GM12865 (cell line): ENCODE measurements around the gene SLC39A11.

Experiments
- DNase-seq: peaks from one replicate; pipeline ENCODE4 v3.0.0; 2010; ENCODE audit warnings: low read depth
- H3K4me3 ChIP-seq: 2 replicates; pipeline ENCODE4 v1.5.1; 2011; ENCODE audit warnings: mild to moderate bottlenecking, low read depth, low read length, control low read depth
- CTCF ChIP-seq: IDR thresholded peaks from 2 replicates; pipeline ENCODE4 v1.5.1; 2011; ENCODE audit warnings: low read length, control low read depth, low read depth, inconsistent platforms; ENCODE audit not compliant: insufficient read depth; ENCODE audit errors: missing control alignments

The SLC39A11 gene

GRCh38 chr17:72946156-72946555, 146.3 kb downstream of the SLC39A11 start:
- DNase-seq, result no peak
- TF ChIP-seq CTCF, result no peak
- H3K4me3 ChIP-seq, result no peak overlapping the region

- DNase-seq, result no peak
- H3K4me3 ChIP-seq, result no peak overlapping the region
- TF ChIP-seq CTCF, result no peak
Measured at GRCh38 chr17:72945473-72945872, 147.0 kb downstream of the SLC39A11 start.

- TF ChIP-seq CTCF, result no peak
- no peak overlapping the region for H3K4me3 ChIP-seq
- DNase-seq, result peak; percentile 9
Measured at GRCh38 chr17:72943826-72944689, 148.4 kb downstream of the SLC39A11 start.

GRCh38 chr17:72942579-72942978, 149.9 kb downstream of the SLC39A11 start:
- no peak overlapping the region for H3K4me3 ChIP-seq
- DNase-seq, result no peak
- TF ChIP-seq CTCF, result no peak

GRCh38 chr17:72940496-72940895, 152.0 kb downstream of the SLC39A11 start:
- DNase-seq, result no peak

GRCh38 chr17:72938482-72938881, 154.0 kb downstream of the SLC39A11 start:
- H3K4me3 ChIP-seq, result no peak overlapping the region
- no peak for DNase-seq

More at GRCh38 chr17:72940496-72940895, 152.0 kb downstream of the SLC39A11 start:
- TF ChIP-seq CTCF, result no peak
- no peak overlapping the region for H3K4me3 ChIP-seq

More at GRCh38 chr17:72938482-72938881, 154.0 kb downstream of the SLC39A11 start:
- no peak for TF ChIP-seq CTCF
